Osteoblast (primary cell): ENCODE measurements around the gene CABP7. TPM values are rescaled to one million over a fixed set of nuclear protein-coding genes. Genes with fewer than 3 reads are reported as not detected.

Source experiments
- DNase-seq: peaks from one replicate; pipeline ENCODE4 v3.0.0; 2011; ENCODE audit warnings: low spot score, mixed read lengths; ENCODE audit not compliant: insufficient read length; ENCODE audit errors: missing footprints
- H2AFZ ChIP-seq: 2 replicates; pipeline ENCODE4 v1.6.0; 2011; ENCODE audit warnings: mild to moderate bottlenecking, low read length
- H3K27ac ChIP-seq: 2 replicates; pipeline ENCODE4 v1.5.1; 2011; ENCODE audit warnings: mild to moderate bottlenecking, low read depth, low read length, moderate library complexity
- H3K27me3 ChIP-seq: 2 replicates; pipeline ENCODE4 v1.6.0; 2012; ENCODE audit warnings: mild to moderate bottlenecking, control low read depth, inconsistent platforms, low read length, moderate library complexity; ENCODE audit not compliant: insufficient read depth
- H3K36me3 ChIP-seq: 2 replicates; pipeline ENCODE4 v1.5.1; 2011; ENCODE audit warnings: mild to moderate bottlenecking, low read length, control low read depth, moderate library complexity; ENCODE audit not compliant: insufficient read depth
- H3K4me1 ChIP-seq: 2 replicates; pipeline ENCODE4 v1.5.1; 2011; ENCODE audit warnings: mild to moderate bottlenecking, low read length, control low read depth, moderate library complexity; ENCODE audit not compliant: insufficient read depth
- H3K4me2 ChIP-seq: 2 replicates; pipeline ENCODE4 v1.6.0; 2011; ENCODE audit warnings: mild to moderate bottlenecking, low read length; ENCODE audit not compliant: insufficient read depth
- H3K4me3 ChIP-seq: fragments of 200-600 bp; sonication (generic); 3 replicates; pipeline ENCODE4 v1.5.1; 2012; ENCODE audit warnings: mild to moderate bottlenecking, low read length, inconsistent platforms; ENCODE audit not compliant: insufficient read depth
- H3K79me2 ChIP-seq: 2 replicates; pipeline ENCODE4 v1.6.0; 2012; ENCODE audit warnings: mild to moderate bottlenecking, low read length, control low read depth, inconsistent platforms; ENCODE audit not compliant: insufficient read depth
- H3K9me3 ChIP-seq: 2 replicates; pipeline ENCODE4 v1.5.1; 2011; ENCODE audit warnings: low read depth, low read length, control low read depth
- H4K20me1 ChIP-seq: 2 replicates; pipeline ENCODE4 v1.6.0; 2012; ENCODE audit warnings: mild to moderate bottlenecking, low read length, control low read depth; ENCODE audit not compliant: insufficient read depth
- total RNA-seq: library from RNA; depleted of rRNA; stranded (reverse); fragments of >200 nt; gene quantifications from 2 replicates; pipeline ENCODE4 v1.2.3, GENCODE V29; 2012
- TF ChIP-seq, protein P1 (sequence below): IDR thresholded peaks from 2 replicates; pipeline ENCODE4 v1.5.1; 2011; ENCODE audit warnings: mild to moderate bottlenecking, low read depth, low read length, moderate library complexity; ENCODE audit errors: extremely low read depth

CABP7 gene
- total RNA-seq, 1 donor, result not detected

DNA sequence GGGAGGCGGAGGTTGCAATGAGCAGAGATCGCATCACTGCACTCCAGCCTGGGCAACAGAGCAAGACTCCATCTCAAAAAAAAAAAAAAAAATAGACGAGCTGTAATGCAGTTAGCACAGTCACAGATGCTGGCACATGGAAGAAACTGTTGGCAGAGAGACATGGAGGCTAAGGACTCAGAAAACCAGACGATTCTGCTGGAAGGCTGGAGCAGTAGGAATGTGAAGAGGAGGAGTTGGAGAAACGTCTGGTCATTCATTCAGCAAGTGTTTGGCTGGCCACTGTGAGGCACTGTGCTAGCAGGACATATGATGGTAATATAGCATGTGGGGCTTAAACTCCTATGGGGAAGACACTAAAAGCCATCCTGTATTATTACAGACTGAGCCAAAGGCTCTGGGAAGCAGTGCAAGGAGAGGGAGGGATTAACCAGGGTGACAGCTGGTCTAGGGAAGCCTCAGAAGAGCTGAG is 52.4 kb downstream of the CABP7 start:
- Histone ChIP-seq H3K36me3 (peaks cover 20% of the 10 kb centered on the region), H3K4me3 (no peak overlapping the region), H3K4me2 (no peak overlapping the region), H3K27me3 (no peaks in the 10 kb centered on the region), H2AFZ (no peak overlapping the region), H3K79me2 (peaks cover 22% of the 10 kb centered on the region), H3K9me3 (no peaks in the 10 kb centered on the region), H4K20me1 (peaks cover 5% of the 10 kb centered on the region), H3K4me1 (peaks cover 15% of the 10 kb centered on the region), H3K27ac (no peak overlapping the region)
- TF ChIP-seq, protein P1, sequence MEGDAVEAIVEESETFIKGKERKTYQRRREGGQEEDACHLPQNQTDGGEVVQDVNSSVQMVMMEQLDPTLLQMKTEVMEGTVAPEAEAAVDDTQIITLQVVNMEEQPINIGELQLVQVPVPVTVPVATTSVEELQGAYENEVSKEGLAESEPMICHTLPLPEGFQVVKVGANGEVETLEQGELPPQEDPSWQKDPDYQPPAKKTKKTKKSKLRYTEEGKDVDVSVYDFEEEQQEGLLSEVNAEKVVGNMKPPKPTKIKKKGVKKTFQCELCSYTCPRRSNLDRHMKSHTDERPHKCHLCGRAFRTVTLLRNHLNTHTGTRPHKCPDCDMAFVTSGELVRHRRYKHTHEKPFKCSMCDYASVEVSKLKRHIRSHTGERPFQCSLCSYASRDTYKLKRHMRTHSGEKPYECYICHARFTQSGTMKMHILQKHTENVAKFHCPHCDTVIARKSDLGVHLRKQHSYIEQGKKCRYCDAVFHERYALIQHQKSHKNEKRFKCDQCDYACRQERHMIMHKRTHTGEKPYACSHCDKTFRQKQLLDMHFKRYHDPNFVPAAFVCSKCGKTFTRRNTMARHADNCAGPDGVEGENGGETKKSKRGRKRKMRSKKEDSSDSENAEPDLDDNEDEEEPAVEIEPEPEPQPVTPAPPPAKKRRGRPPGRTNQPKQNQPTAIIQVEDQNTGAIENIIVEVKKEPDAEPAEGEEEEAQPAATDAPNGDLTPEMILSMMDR, result peak; percentile 84
- peak; percentile 90 for DNase-seq

DNA sequence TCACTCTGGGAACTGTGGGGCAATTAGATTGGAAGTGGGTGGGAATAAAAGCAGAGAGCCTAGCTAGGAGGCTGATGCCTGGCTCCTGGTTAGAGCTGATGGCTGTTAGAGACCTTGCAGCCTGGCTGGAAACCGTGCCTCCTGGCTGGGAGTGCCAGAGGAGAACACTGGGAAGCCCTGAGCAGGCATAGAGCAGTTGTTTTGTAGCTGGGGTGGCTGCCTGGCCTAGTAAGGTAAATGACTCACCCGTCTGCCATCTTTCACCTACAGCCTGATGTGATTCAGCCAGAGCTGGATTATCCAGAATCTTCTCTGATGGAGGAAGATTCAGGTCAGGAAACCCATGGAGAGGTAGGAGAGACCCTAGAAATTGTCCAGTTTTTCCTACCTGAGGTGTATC is 53.4 kb downstream of the CABP7 start:
- peak overlapping the region; percentile 65 for H2AFZ ChIP-seq
- H3K27me3 ChIP-seq, result no peaks in the 10 kb centered on the region
- H3K27ac ChIP-seq, result peak overlapping the region; percentile 51
- H3K4me1 ChIP-seq, result peaks cover 10% of the 10 kb centered on the region
- peaks cover 2% of the 10 kb centered on the region for H4K20me1 ChIP-seq
- DNase-seq, result peak; percentile 45
- TF ChIP-seq, protein P1, result no peak
- H3K9me3 ChIP-seq, result no peaks in the 10 kb centered on the region
- H3K79me2 ChIP-seq, result peaks cover 11% of the 10 kb centered on the region
- H3K4me2 ChIP-seq, result no peak overlapping the region
- no peak overlapping the region for H3K4me3 ChIP-seq
- peaks cover 20% of the 10 kb centered on the region for H3K36me3 ChIP-seq

DNA sequence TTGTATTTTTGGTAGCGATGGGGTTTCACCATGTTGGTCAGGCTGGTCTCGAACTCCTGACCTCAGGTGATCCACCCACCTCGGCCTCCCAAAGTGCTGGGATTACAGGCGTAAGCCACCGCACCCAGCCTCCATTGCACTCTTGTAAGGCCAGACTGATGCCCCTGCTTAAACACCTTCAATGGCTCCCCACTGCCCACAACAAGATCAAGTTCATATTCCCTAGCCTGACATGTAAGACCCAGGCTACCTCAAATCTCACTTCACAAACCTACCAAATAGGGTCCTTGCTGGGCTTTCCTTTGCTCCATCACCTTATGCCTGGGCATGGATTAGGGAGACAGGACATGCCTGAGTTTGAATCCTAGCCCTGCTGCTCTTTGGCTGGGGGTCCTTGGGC is 60.4 kb downstream of the CABP7 start:
- H3K79me2 ChIP-seq, result no peaks in the 10 kb centered on the region
- peak overlapping the region; percentile 59 for H3K4me2 ChIP-seq
- no peak overlapping the region for H2AFZ ChIP-seq
- peaks cover 52% of the 10 kb centered on the region for H3K4me1 ChIP-seq
- no peaks in the 10 kb centered on the region for H4K20me1 ChIP-seq
- H3K4me3 ChIP-seq, result no peak overlapping the region
- no peaks in the 10 kb centered on the region for H3K9me3 ChIP-seq
- H3K27me3 ChIP-seq, result no peaks in the 10 kb centered on the region
- TF ChIP-seq, protein P1, result no peak
- DNase-seq, result peak; percentile 73
- H3K27ac ChIP-seq, result peak overlapping the region; percentile 91
- H3K36me3 ChIP-seq, result no peaks in the 10 kb centered on the region

DNA sequence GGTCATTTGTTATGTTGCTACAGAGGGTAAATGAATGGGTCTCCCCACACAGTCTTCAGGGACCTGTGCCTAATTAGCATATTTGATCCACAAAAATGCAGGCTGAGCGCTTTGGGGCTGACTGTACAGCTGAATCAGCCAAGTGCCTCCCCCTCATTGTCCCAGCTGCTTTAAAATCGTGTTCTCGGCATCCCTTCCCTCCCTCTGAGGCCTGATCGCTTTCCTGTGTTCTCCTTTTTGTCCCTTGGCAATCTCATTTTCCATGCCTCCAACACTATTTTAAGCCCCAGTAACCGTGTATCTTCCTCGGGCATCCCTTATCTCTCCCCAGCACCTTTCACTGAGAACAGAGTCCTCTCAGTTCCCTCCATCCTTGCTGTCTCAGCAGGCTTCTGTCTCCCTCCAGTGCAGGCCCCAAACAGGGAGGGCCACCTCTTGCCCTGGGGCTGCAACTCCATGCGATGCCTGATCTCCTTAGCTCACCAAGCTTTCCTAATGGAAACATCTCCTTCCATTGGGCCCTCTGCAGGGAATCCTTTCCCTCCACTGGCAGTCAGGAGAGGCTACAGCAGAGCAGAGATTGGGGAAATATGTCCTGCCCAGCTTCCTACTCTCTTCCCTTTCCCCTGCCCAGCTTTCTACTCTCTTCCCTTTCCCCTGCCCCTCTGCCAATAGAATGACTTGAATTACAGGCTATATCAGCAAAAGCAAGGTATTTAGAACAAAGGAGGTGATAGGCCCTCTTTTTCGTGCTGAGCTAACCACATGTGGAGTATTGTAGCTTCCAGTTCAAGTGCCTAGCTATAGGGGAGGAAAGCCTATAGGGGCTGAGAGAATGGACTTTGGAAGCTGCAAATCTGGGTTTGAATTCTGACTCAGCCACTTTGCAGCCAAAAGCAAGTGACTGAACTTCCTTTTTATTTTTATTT is 61.2 kb downstream of the CABP7 start:
- Histone ChIP-seq H4K20me1 (no peaks in the 10 kb centered on the region), H2AFZ (peak overlapping the region; percentile 31), H3K4me3 (peak overlapping the region; percentile 19), H3K9me3 (no peaks in the 10 kb centered on the region), H3K79me2 (no peaks in the 10 kb centered on the region), H3K27ac (peak overlapping the region; percentile 91), H3K4me1 (peaks cover 52% of the 10 kb centered on the region), H3K36me3 (no peaks in the 10 kb centered on the region), H3K4me2 (peak overlapping the region; percentile 59), H3K27me3 (no peaks in the 10 kb centered on the region)
- TF ChIP-seq, protein P1, result no peak
- DNase-seq, result peak; percentile 88
